Activated CD8-positive, alpha-beta memory T cell treated with anti-CD3 and anti-CD28 coated beads for 1 hour (primary cell): ENCODE measurements around the gene CALML3.

Source experiments
- DNase-seq, 2 donors: peaks; one replicate each; pipeline ENCODE4 v3.0.0-alpha.2; 2020; ENCODE audit warnings: low read depth in 1 of 2; ENCODE audit errors: extremely low read depth in 1 of 2

CALML3 gene

DNA sequence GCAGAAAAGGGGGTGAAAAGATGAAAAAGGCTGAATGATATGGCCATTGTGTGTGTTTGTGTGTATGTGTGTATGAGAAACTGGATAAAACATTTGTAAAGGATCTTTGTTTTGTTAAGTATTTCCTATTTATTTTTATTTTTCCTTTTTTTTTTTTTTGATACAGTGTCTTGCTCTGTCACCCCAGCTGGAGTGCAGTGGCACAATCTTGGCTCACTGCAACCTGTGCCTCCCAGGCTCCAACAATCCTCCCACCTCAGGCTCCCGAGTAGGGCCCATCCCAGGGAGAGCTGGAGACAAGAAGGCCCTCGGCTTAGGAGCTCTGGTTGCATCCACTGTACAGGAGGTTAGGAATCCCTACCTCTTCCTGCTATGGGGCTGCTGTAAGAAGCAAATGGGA lies 18.5 kb upstream of the CALML3 start:
- no peak for DNase-seq

DNA sequence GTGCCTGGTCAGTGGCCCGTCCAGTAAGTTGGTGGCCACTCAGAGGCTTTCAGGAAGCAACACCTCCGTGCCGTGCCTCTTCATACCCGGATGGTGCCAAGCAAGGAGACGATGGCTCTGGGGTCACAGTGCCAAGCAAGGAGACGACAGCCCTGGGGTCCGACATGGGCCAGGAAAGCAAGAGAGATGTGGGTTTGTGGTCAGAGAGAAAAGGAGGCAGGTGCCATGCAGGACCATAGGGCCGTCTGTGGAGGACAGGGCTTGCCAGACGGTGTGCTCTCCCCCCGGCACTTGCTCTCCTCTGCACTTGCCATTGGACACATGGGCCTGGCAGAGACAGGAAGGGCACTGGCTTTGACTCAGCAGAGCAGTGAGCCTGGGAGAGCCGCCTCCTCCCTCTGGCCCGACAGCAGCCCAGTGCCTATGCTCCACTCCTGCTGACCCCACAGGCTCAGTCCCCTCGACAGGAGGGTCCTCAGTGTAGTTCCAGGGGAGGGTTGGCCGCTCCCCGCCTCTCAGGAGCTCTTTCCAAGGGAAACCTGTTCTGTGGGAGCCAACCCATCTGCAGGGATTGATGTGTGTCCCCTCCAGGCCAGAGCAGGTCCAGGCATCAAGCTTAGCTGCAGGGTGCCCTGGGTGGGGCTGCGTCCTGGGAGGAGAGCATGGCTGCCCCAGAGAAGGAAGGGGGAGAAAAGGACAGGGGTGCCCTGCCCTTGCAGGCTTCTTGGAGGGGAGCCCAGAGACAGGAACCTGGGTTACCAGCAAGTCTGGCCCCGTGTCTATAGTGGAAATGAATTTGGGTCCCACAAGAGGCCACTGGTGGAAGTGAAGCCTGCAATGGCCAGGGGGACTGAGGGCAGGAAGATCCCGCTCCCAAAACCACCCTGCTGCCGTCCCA lies 17.8 kb upstream of the CALML3 start:
- no peak for DNase-seq

DNA sequence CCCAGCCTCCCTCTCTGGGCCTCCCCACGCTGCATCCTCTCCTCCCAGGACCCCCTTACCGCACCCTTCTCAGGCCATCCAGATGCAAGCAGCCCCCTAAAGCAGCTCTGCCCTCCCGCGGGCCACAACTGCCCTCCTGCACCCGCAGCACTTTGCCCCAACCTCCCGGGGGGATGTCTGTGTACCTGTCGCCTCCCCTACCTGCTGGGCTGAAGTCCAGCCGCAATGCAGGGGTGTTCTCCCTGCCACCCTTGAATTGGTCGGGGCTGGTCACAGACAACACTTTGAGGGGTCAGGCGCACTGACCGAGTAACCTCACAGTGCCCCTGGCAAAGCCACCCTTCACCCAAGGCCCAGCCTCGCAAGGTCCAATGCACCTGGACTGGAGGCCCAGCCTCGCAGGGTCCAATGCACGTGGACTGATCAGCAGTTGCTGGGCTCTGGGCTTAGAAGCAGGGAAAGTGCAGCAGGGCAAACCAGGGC lies 17.1 kb upstream of the CALML3 start:
- no peak for DNase-seq

DNA sequence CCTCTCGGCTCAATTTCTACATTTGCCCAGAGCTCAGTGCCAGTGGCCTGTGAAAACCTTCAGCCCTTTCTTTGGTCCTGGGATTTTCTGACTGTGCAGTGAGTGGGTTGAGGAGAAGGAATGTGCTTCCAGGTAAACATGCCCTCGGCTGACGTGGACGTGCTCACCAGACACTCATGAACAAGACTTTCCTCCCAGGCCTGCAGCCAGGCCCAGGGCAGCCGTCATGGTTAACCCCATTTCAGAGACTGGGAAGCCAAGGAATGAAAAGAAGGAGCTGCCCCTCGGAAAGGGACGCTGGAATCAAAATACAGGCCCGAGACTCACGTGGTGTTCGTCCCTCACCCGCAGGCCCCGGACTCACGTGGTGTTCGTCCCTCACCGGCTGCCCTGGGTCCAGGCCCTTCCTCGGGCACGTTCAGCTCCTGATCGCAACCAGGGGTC lies 16.6 kb upstream of the CALML3 start:
- no peak for DNase-seq

DNA sequence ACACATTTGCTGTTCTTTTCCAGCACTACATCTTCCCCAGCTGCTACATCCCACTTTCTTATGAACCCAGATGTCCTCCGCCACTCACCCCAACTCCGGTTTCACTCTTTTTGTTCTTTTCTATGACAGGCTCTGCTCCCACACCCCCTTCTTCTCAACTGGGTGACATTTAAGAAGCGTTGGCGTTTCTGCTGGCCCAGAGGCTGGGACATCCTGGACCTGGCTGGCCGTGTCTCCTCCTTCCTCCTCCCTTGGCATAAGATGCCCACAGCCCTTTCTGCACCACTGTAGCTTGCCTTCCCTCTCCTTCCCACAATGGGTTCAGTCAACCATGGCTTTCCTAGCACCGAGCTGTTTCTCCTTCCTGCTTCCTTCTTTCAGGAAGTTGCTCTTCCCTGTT lies 16.0 kb upstream of the CALML3 start:
- DNase-seq: no peak

DNA sequence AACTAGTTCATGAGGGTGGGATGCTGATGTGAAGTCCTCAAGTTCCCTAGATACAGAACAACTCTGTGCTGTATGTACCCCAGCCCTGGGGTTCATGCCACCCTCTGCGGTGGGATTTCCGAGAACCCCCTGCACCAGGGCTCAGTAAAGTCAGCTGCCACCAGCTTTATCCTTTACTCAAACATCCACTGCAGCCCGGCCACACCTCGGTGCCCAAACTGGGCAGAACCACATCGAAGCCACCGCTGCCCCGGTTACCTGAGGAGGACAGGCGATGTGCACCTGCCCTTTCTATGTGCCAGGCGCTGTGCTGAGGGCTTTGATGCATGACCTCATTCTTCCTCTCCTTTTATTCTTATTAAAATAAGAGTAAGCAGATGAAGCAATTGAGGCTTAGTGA lies 15.5 kb upstream of the CALML3 start:
- no peak for DNase-seq

DNA sequence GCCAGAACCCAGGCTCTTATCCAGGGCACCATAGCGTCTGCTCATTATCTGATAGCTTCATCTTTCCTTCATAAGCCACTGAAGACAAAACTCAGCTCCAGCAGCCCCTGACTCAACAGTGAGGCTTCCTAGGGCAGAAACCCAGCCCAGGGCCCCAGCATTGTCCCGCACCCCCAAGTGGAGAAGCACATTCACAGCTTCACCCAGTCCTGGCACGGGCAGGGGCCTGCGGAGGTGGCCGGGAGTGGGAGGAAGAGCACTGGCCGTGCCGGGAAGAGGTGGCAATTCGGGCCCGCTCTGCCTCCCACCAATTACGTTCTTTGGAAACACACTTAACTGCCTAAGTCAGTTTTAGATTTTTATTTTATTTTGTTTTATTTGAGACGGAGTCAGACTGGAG lies 15.1 kb upstream of the CALML3 start:
- no peak for DNase-seq

DNA sequence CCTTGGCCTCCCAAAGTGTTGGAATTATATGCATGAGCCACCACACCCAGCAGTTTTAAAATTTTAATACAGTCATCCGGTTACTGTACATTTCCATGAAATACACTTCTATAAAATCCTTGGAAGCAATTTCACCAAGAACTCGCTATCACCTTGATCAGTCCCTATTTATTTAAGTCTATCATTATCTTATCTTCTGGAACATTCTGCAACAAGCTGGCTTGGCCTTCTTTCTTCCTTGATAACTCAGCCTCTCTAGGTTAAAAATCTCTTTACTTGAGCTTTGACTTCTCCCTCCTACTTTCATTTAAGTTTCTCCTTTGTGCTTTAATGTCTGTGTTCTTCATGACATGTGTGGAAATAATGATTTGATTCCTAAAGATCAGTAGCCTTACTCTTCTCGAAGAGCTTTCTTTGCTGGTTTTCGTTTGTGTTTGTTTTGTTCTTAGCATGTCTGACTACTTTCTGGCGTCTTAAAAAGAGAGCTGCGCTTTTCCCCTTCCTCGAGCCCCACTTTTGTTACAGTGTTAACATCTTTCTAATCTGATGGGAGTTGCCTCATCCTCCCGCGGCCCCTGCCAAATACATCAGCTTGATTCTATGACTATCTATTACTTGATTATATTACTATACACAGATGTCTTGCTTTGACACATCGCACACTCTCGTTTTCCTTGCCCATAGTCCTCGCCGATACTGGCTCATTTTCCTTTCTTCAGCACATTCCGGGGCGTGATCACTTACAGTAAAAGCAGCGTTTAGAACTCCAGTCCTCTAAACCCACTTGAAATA lies 14.3 kb upstream of the CALML3 start:
- no peak for DNase-seq

DNA sequence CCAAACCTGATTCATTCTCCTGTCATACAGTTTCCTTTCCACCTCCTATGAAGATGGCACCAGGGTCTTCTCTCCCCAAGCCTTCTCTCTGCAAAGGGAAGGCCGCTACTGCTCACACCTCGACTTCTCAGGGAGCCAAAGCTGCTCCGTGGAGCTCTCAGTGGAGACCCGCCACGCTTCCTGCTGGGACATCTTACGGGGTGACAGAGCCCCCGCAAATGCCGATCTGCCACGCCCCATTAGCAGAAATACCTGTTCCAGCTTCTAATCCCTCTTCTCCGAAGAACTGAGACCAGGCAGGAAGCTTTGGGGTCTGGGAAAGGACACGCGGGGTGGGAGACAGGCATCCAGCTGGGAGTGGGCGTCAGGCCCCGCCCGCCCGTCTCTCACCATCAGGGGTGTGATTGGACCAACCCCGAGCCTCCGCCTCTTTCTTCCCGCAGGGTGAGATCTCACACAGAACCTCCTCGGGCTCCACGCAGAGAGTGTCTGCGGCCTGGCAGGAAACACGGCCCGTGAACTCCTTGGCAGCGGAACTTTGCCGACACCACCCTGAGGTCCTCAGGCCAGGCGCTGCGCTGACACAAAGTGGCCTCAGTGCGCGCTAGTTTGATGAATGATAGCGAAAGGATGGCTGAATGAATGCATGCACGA lies 13.4 kb upstream of the CALML3 start:
- no peak for DNase-seq

DNA sequence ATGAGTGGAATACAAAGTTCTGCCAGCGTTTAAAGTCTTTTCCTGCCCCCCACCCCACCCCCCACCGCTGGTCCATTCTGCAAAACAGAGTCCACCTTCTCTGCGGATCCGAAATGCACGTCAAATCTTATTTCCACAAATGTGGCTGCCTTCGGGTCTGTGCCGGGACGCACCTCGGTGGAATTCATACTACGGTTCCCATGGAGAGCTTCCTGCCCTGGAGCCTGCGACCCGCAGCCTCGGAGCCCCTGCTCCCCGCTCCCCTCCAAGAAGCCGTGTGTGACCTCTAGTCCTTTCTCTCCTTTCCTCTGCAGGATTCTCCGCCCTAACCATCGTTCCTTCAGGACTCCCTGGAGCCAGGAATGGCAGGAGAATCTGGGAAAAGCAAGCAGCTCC lies 12.9 kb upstream of the CALML3 start:
- DNase-seq: no peak

DNA sequence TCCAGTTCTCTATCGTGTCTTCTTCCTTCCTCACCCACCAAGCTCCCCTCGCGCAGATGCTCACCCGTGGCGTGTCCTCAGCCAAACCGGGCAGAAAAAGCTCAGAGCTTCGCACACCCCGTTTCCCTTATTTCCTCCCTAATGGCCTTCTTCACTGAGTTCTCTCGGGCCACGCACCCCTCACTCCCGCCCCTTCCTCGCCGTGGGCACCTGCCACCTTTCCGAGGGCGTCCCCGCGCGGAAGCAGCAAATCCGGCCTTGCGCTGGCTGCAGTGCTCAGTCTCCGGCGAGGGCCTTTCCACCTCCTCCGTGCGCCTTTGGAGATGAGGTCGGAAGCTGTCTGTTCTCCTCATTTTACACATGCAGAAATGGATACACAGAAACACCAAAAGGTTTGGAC lies 12.4 kb upstream of the CALML3 start:
- DNase-seq: no peak

DNA sequence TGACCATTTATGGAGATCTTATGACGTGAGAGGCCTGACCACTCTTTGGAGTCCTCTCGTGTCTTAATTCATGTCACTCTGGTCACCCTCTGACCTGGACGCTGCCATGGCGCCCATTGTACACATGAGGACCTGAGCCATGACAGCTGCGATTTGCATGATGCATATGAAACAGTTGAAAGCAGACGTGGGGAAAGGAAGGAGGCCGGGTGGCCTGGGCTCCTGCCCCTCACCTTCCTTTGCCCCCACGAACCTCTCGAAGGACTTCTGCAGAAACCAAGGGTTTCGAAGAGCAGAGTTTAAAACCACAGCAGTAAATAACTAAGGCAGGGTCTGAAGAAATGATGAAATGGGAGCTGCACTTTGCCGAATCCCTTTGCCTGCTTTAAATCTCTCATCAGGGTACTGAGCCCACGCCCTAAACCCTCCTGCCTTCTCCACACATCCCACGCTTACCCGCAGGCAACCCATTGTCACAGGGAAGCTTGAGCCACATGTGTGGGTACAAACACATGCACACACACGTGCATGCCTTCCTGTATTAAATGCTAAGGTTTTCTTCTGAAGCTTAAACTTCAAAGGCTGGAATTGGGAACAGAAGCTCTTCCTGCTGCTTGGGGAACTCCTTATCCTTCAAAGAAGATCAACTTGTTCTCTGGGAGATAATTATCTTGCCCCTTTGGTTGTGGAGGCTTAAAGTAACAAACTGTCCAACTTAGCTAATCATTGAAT lies 11.7 kb upstream of the CALML3 start:
- DNase-seq: no peak

DNA sequence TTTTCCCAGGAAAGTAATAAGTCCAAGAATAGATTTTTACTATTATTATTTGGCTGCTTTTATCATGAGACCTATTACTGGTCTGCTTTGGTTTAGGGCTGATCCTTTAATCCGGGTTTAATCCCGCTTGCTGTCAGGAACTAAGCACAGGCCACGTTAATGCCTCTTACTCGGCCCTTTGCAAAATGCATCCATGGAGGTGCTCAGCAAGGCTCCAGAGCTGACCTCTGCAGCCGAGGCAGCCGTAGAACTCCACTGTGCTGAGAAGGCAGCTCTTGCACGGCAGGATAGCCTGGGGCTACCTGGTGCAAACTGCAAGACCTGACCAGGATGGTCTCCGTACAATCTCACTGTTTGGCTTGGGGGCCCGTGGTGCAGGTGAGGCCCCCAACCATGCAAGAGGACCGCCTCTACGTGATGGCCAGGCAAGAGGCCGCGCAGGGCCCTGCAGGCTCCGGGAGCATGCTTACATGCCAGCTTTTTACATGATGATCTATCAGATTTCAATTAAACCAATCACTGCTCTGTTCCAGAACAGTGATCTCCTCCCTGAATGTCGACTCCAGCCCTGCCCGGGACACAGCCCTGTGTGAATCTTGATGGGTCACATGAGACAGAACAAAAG lies 10.4 kb upstream of the CALML3 start:
- DNase-seq: no peak

DNA sequence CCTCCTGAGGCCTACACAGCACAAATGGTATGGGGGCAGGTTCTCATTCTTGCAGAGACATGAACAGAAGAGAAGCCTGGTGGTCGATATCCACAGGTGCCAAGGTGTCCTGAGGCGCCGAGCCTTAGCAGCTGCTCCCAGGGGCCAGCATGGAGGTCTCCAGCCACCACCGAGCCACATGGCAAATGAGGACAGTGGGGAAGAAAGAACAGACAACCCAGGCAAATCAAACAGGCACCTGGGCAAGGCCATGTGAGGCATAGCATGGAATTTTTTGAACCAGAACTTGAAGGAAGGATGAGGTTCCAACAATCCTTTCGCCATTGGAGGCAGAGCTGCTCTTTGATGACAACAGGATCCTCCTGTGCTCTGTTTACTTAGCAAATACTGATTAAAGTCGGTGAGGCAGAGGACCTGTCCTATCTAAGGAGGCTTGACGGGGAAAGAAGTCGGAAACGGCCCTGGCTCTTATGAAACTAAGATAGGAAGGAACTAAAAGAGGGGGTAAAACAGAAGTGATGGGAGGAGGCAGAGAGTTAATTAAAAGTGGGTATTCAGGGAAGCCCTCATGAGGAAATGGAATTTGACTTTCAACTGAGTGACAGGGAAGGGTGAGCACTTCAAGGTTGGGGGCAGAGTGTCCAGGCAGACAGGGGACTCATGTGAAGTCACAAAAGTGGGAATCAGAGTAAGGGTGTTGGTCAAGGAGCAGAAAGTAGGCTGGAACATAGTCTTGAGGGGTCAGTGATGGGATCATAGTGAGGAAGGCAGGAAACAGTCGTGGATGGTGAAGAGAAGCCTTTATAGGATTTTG lies 8.6 kb upstream of the CALML3 start:
- no peak for DNase-seq

DNA sequence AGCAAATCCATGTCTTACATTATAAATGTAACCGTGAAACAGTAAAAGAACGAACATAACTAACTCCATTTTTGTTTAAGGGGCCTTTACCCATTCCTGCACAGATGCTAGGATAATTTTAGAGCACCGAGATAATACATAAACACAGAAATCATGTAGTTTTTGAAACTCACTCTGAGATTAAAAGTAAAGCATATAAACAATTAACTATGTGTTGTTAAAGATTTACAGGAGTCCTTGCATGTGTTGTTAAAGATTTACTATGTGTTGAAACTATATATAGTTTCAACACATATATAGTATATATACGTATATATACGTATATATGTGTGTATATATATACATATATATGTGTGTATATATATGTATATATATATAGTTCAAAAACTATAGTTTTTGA lies 7.2 kb upstream of the CALML3 start:
- no peak for DNase-seq

DNA sequence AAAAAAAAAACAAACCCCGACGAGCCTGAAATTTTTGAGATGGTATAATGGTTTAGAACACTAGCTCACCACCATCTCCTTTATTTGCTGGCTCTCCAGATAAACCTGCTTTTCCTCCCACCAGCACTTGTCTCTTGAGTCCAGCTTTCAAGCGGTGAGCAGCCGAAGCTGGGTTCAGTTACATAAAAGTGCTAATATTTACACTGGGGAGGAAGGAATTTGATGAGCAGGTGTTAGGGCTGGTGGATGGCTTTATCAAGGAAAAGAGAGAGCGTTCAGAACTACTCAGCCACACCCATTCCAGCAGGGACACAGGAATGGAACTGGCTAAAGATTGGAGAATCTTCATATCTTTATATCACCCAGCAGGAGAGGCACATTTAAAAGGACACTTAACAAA lies 6.6 kb upstream of the CALML3 start:
- DNase-seq: no peak

DNA sequence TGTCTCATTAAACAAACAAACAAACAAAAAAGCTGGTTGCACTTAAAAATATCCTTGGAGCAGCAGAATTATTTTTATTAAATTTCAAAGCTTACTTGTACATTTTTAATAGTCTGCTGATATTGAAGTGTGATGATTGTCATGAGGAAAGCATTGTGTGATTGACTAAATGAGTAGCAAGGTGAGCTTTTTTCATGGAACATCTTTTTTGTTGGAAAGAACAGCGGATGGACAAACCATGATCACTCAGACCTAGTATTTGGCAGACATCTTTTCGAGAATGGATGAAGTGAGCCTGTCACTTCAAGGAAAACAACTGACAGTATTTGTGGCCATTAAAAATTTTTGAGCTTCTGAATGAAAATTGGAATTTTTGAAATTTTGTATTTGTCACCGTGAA lies 5.7 kb upstream of the CALML3 start:
- no peak for DNase-seq

DNA sequence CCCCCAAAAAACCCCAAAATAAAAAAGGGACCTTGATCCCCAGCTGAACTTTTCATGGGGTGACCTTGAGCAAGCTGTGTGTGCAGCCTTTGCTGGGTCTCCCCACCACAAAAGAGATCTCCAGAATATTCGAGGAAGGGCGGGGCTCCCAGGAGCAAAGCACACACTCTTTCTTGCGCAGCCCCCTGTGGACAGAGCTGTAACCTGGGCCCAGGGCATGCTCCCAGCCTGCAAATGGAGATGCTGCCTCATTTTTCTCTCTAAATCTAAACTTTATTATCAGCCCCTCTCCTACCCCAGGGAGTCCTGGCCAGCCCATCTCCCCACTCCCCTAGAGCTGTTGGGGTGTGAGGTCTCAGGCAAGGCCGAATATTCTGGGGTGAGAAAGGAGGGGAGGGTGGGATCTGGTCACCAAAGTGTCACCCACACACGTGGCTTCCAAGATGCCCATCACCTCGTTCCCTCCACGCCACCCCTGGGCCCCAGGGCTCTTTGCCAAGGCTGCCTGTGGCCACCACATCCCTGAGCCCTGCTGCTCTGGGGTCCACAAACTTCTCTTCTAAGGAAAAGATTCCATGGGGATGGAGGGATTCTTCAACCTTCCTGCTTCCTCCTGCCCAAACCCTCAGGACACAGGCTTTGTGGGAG lies 1.7 kb upstream of the CALML3 start:
- DNase-seq: no peak
